Inflammatory macrophage treated with lipopolysaccharide for 4 hours (primary cell): Measurements from ENCODE around the gene GPR55.

Experiments used
- DNase-seq: peaks from one replicate; pipeline ENCODE4 v3.0.0-alpha.2; 2020

GPR55 gene

GRCh38 chr2:230933521-230934180 lies 8.6 kb upstream of the GPR55 start:
- no peak for DNase-seq

GRCh38 chr2:230932556-230933511 lies 7.8 kb upstream of the GPR55 start:
- peak; percentile 65 for DNase-seq

GRCh38 chr2:230931556-230932231 lies 6.7 kb upstream of the GPR55 start:
- DNase-seq, result no peak

- no peak for DNase-seq
These were observed 6.0 kb upstream of the GPR55 start for GRCh38 chr2:230930928-230931555.

GRCh38 chr2:230930149-230930780 lies 5.2 kb upstream of the GPR55 start:
- no peak for DNase-seq

- no peak for DNase-seq
These were observed 4.5 kb upstream of the GPR55 start for GRCh38 chr2:230929381-230930148.

- no peak for DNase-seq
These were observed 3.8 kb upstream of the GPR55 start for GRCh38 chr2:230928701-230929380.

- no peak for DNase-seq
These were observed 2.8 kb upstream of the GPR55 start for GRCh38 chr2:230927711-230928341.

- DNase-seq, result no peak
These were observed 1.1 kb upstream of the GPR55 start for GRCh38 chr2:230925879-230926765.

GRCh38 chr2:230925443-230925878 lies 419 bp upstream of the GPR55 start:
- DNase-seq, result no peak

- no peak for DNase-seq
These were observed 961 bp downstream of the GPR55 start for GRCh38 chr2:230924092-230924469.

GRCh38 chr2:230922951-230923717 lies 1.9 kb downstream of the GPR55 start:
- DNase-seq, result no peak

- no peak for DNase-seq
These were observed 3.0 kb downstream of the GPR55 start for GRCh38 chr2:230921806-230922595.

GRCh38 chr2:230920167-230920566 lies 4.9 kb downstream of the GPR55 start:
- DNase-seq, result no peak

GRCh38 chr2:230919681-230920080 lies 5.4 kb downstream of the GPR55 start:
- DNase-seq, result no peak

- no peak for DNase-seq
These were observed 5.8 kb downstream of the GPR55 start for GRCh38 chr2:230919240-230919639.

- DNase-seq, result no peak
These were observed 8.8 kb downstream of the GPR55 start for GRCh38 chr2:230916218-230916617.

- DNase-seq, result peak; percentile 51
These were observed 9.7 kb downstream of the GPR55 start for GRCh38 chr2:230915319-230915718.
